GM21360 (cell line): Measurements from ENCODE around the gene KIF24.
A peak's percentile ranks its signal among the peaks of the same experiment; 100 is the strongest.
"Not testable (repeated sequence)": the region's sequence is repeated elsewhere in the genome, so short reads cannot be mapped to it uniquely, and the experiment has no call there.

Source experiments
- ATAC-seq: cut with Tn5 transposase; IDR thresholded peaks from one replicate; pipeline ENCODE4 v1.9.1; 2021; ENCODE audit warnings: mild to moderate bottlenecking, moderate library complexity; ENCODE audit not compliant: unreplicated experiment

Gene KIF24

GRCh38 chr9:34328987-34329832 lies at the start of gene KIF24, which contains the start of gene NUDT2:
KIF24 (minus strand) TSS chr9:34329268; CDS start chr9:34311346, 17,922 bp downstream.
NUDT2 (plus strand) TSS chr9:34329569; CDS start chr9:34339040, 9,471 bp downstream.
- ATAC-seq: peak; percentile 94

- no peak for ATAC-seq
These were observed 49.5 kb upstream of the KIF24 start for GRCh38 chr9:34378376-34379060.

- no peak for ATAC-seq
These were observed 48.3 kb upstream of the KIF24 start for GRCh38 chr9:34377404-34377746.

GRCh38 chr9:34376596-34377403 lies 47.7 kb upstream of the KIF24 start, which contains the start of gene MYORG:
MYORG (minus strand) TSS chr9:34376898; CDS start chr9:34372943, 3,955 bp downstream.
- ATAC-seq: peak; percentile 80

GRCh38 chr9:34375901-34376595 lies 47.0 kb upstream of the KIF24 start:
- ATAC-seq: peak; percentile 14

- no peak for ATAC-seq
These were observed 46.0 kb upstream of the KIF24 start for GRCh38 chr9:34374905-34375552.

- ATAC-seq: no peak
These were observed 45.3 kb upstream of the KIF24 start for GRCh38 chr9:34374339-34374738.

GRCh38 chr9:34373749-34374148 lies 44.7 kb upstream of the KIF24 start:
- ATAC-seq: no peak

- no peak for ATAC-seq
These were observed 43.5 kb upstream of the KIF24 start for GRCh38 chr9:34372467-34373011.

GRCh38 chr9:34371886-34372466 lies 42.9 kb upstream of the KIF24 start:
- no peak for ATAC-seq

- no peak for ATAC-seq
These were observed 42.2 kb upstream of the KIF24 start for GRCh38 chr9:34370970-34371880.

GRCh38 chr9:34370335-34370969 lies 41.4 kb upstream of the KIF24 start:
- no peak for ATAC-seq

GRCh38 chr9:34369636-34370035 lies 40.6 kb upstream of the KIF24 start:
- no peak for ATAC-seq

GRCh38 chr9:34368796-34369195 lies 39.7 kb upstream of the KIF24 start:
- not testable (repeated sequence) for ATAC-seq

GRCh38 chr9:34367751-34368410 lies 38.8 kb upstream of the KIF24 start:
- not testable (repeated sequence) for ATAC-seq

- ATAC-seq: no peak
These were observed 37.3 kb upstream of the KIF24 start for GRCh38 chr9:34366365-34366764.

- ATAC-seq: no peak
These were observed 36.2 kb upstream of the KIF24 start for GRCh38 chr9:34365282-34365681.
